GM23248 (cell line): Measurements from ENCODE around the gene COL17A1. TPM values are rescaled to one million over a fixed set of nuclear protein-coding genes. Genes with fewer than 3 reads are reported as not detected.

Source experiments
- DNase-seq: peaks from one replicate; pipeline ENCODE4 v3.0.0-alpha.2; 2015
- H2AFZ ChIP-seq: fragments of 200-600 bp; sonication (generic); 2 replicates; pipeline ENCODE4 v1.6.1; 2016; ENCODE audit warnings: antibody characterized with exemption
- H3F3A ChIP-seq: fragments of 200-600 bp; sonication (generic); 2 replicates; pipeline ENCODE4 v1.6.1; 2016; ENCODE audit warnings: mild to moderate bottlenecking, antibody characterized with exemption, mixed run types; ENCODE audit not compliant: insufficient read depth
- H3K27ac ChIP-seq: fragments of 200-600 bp; sonication (generic); 2 replicates; pipeline ENCODE4 v1.5.1; 2016; ENCODE audit warnings: mild to moderate bottlenecking
- H3K27me3 ChIP-seq: fragments of 200-600 bp; sonication (generic); replicated peaks from 2 replicates; pipeline ENCODE4 v1.6.1; 2016; ENCODE audit warnings: mild to moderate bottlenecking; ENCODE audit not compliant: insufficient read depth
- H3K36me3 ChIP-seq: fragments of 200-600 bp; sonication (generic); 2 replicates; pipeline ENCODE4 v1.6.1; 2016; ENCODE audit warnings: low read depth, mild to moderate bottlenecking
- H3K4me1 ChIP-seq: fragments of 200-600 bp; sonication (generic); 2 replicates; pipeline ENCODE4 v1.6.1; 2016; ENCODE audit warnings: mild to moderate bottlenecking; ENCODE audit not compliant: insufficient read depth
- H3K4me2 ChIP-seq: fragments of 200-600 bp; sonication (generic); one replicate; pipeline ENCODE4 v1.6.1; 2016; ENCODE audit warnings: mild to moderate bottlenecking; ENCODE audit not compliant: unreplicated experiment
- H3K4me3 ChIP-seq: fragments of 200-600 bp; sonication (generic); 2 replicates; pipeline ENCODE4 v1.5.1; 2016; ENCODE audit warnings: mild to moderate bottlenecking
- H3K79me2 ChIP-seq: fragments of 200-600 bp; sonication (generic); 2 replicates; pipeline ENCODE4 v1.6.1; 2016; ENCODE audit warnings: mild to moderate bottlenecking; ENCODE audit not compliant: insufficient read depth
- H3K9ac ChIP-seq: fragments of 200-600 bp; sonication (generic); 2 replicates; pipeline ENCODE4 v1.6.1; 2016; ENCODE audit warnings: mild to moderate bottlenecking
- H3K9me2 ChIP-seq: fragments of 200-600 bp; sonication (generic); 2 replicates; pipeline ENCODE4 v1.6.1; 2016; ENCODE audit warnings: mixed run types, mild to moderate bottlenecking, moderate library complexity; ENCODE audit not compliant: insufficient read depth
- H3K9me3 ChIP-seq: fragments of 200-600 bp; sonication (generic); one replicate; pipeline ENCODE4 v1.6.1; 2017; ENCODE audit warnings: low read depth
- H4K20me1 ChIP-seq: fragments of 200-600 bp; sonication (generic); 2 replicates; pipeline ENCODE4 v1.6.0; 2016; ENCODE audit not compliant: insufficient read depth
- EZH2 ChIP-seq: fragments of 200-600 bp; sonication (generic); IDR thresholded peaks from 2 replicates; pipeline ENCODE4 v1.6.1; 2018; ENCODE audit warnings: antibody characterized with exemption, mild to moderate bottlenecking; ENCODE audit not compliant: insufficient read depth, poor library complexity, severe bottlenecking
- EZH2phosphoT487 ChIP-seq: fragments of 200-600 bp; sonication (generic); IDR thresholded peaks from 2 replicates; pipeline ENCODE4 v1.6.1; 2018; ENCODE audit warnings: antibody characterized with exemption, moderate library complexity, mild to moderate bottlenecking, low read depth; ENCODE audit not compliant: insufficient read depth
- WGBS, 2 experiments: methylation state at CpG; one replicate each; pipeline ENCODE4 v1.1.6; 2015 to 2017; ENCODE audit warnings: low lambda C conversion rate in 2 of 2, low coverage in 1 of 2; ENCODE audit errors: missing lambda C conversion rate in 2 of 2; 5-methylcytosine and 5-hydroxymethylcytosine counted together
- in situ Hi-C: fragments of 300-500 bp; cut with MboI; formaldehyde crosslinking; loops from 2 replicates; pipeline ENCODE4 v1.15.0; 2020
- polyA plus RNA-seq: library from polyadenylated mRNA; unstranded; fragments of >200 nt; fragmentation: Nextera tagmentation; extraction: Ambion mirVana; gene quantifications from 2 replicates; pipeline ENCODE4 v1.2.1, GENCODE V29; 2016
- total RNA-seq: library from RNA; depleted of rRNA; stranded (reverse); fragments of >200 nt; shearing (Covaris generic); gene quantifications from 2 replicates; pipeline ENCODE4 v1.2.3, GENCODE V29; 2014

The COL17A1 gene
- total and polyA plus RNA-seq, 2 experiments from 2014 or later = 0.51 TPM; not detected in 1

DNA sequence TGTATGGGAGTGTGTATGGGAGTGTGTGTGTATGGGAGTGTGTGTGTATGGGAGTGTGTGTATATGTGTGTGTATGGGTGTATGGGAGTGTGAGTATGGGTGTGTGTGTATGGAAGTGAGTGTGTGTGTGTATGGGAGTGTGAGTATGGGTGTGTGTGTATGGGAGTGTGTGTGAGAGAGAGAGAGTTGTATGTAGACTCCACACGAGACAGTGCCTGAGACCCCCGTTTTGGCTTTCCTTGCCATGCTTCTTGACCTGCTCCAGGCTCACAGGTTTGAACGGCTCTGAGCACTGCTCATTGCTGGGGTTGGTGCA is 49.7 kb downstream of the COL17A1 start:
- H3K9me3 ChIP-seq = no peaks in the 10 kb centered on the region
- no peaks in the 10 kb centered on the region for H3K4me1 ChIP-seq
- no peak overlapping the region for H3K9ac ChIP-seq
- H3K79me2 ChIP-seq = no peaks in the 10 kb centered on the region
- H3K36me3 ChIP-seq = no peaks in the 10 kb centered on the region
- no peaks in the 10 kb centered on the region for H3K9me2 ChIP-seq
- TF ChIP-seq EZH2 (no peak), EZH2phosphoT487 (no peak)
- H3K27ac ChIP-seq = no peak overlapping the region
- no peak for DNase-seq
- no peaks in the 10 kb centered on the region for H4K20me1 ChIP-seq
- H2AFZ ChIP-seq = no peak overlapping the region
- 0 to 36% methylated on average over 1 to 3 of the region's 3 CpGs for WGBS, 2 experiments
- no peak overlapping the region for H3K4me3 ChIP-seq
- no peaks in the 10 kb centered on the region for H3F3A ChIP-seq
- H3K4me2 ChIP-seq = no peak overlapping the region
- in situ Hi-C loops = no loop called here
- H3K27me3 ChIP-seq = no peaks in the 10 kb centered on the region

GRCh38 chr10:104035194-104036068 is 50.2 kb downstream of the COL17A1 start:
- Histone ChIP-seq H3K9ac (no peak overlapping the region), H3K9me2 (no peaks in the 10 kb centered on the region), H2AFZ (no peak overlapping the region), H4K20me1 (no peaks in the 10 kb centered on the region), H3K4me2 (no peak overlapping the region), H3F3A (no peaks in the 10 kb centered on the region), H3K9me3 (no peaks in the 10 kb centered on the region), H3K27me3 (no peaks in the 10 kb centered on the region), H3K79me2 (no peaks in the 10 kb centered on the region), H3K36me3 (0 out of 2 replicates have a peak, but pooled peaks cover 3% of the 10 kb centered on the region), H3K4me1 (no peaks in the 10 kb centered on the region), H3K4me3 (no peak overlapping the region), H3K27ac (no peak overlapping the region)
- in situ Hi-C loops = no loop called here
- TF ChIP-seq EZH2phosphoT487 (no peak), EZH2 (no peak)
- DNase-seq = no peak
- 77 to 86% methylated on average over 16 to 17 of the region's 18 CpGs for WGBS, 2 experiments

GRCh38 chr10:104034401-104035193 is 51.1 kb downstream of the COL17A1 start:
- no peak for DNase-seq
- in situ Hi-C loops = no loop called here

GRCh38 chr10:104033966-104034365 is 51.7 kb downstream of the COL17A1 start:
- in situ Hi-C loops = no loop called here
- H3K4me2 ChIP-seq = no peak overlapping the region
- no peak overlapping the region for H3K4me3 ChIP-seq
- H3K79me2 ChIP-seq = no peaks in the 10 kb centered on the region
- H3K9ac ChIP-seq = no peak overlapping the region
- no peaks in the 10 kb centered on the region for H4K20me1 ChIP-seq
- no peaks in the 10 kb centered on the region for H3K9me2 ChIP-seq
- no peak overlapping the region for H3K27ac ChIP-seq
- no peaks in the 10 kb centered on the region for H3K27me3 ChIP-seq
- no peak for DNase-seq
- H3K36me3 ChIP-seq = 0 out of 2 replicates have a peak, but pooled peaks cover 4% of the 10 kb centered on the region
- TF ChIP-seq EZH2 = no peak
- no peak for TF ChIP-seq EZH2phosphoT487
- H2AFZ ChIP-seq = no peak overlapping the region
- H3K9me3 ChIP-seq = no peaks in the 10 kb centered on the region
- H3K4me1 ChIP-seq = peaks cover 7% of the 10 kb centered on the region
- peaks cover 4% of the 10 kb centered on the region; the same call in 1 of the 2 replicates for H3F3A ChIP-seq
- WGBS, 2 experiments = 70 to 72% methylated on average over 11 of the region's 11 CpGs

More at GRCh38 chr10:104034401-104035193, 51.1 kb downstream of the COL17A1 start:
- H3K36me3 ChIP-seq = 0 out of 2 replicates have a peak, but pooled peaks cover 4% of the 10 kb centered on the region
- no peaks in the 10 kb centered on the region for H3K27me3 ChIP-seq
- H3K9me2 ChIP-seq = no peaks in the 10 kb centered on the region
- WGBS, 2 experiments = 64 to 68% methylated on average over 19 to 23 of the region's 23 CpGs
- no peak overlapping the region for H3K9ac ChIP-seq
- no peak overlapping the region for H2AFZ ChIP-seq
- H3K79me2 ChIP-seq = no peaks in the 10 kb centered on the region
- no peaks in the 10 kb centered on the region for H4K20me1 ChIP-seq
- no peaks in the 10 kb centered on the region for H3F3A ChIP-seq
- no peaks in the 10 kb centered on the region for H3K9me3 ChIP-seq
- H3K4me2 ChIP-seq = no peak overlapping the region
- H3K27ac ChIP-seq = no peak overlapping the region
- TF ChIP-seq EZH2 = no peak
- TF ChIP-seq EZH2phosphoT487 = no peak
- no peak overlapping the region for H3K4me3 ChIP-seq
- peaks cover 4% of the 10 kb centered on the region for H3K4me1 ChIP-seq
